HAP-1 (cell line): Measurements from ENCODE around the gene NBPF3.
"Not testable (repeated sequence)": the region's sequence is repeated elsewhere in the genome, so short reads cannot be mapped to it uniquely, and the experiment has no call there.

Source experiments
- DNase-seq, 2 experiments: peaks; one replicate each; pipeline ENCODE4 v3.0.0-alpha.2; 2016 to 2020; ENCODE audit warnings: low spot score in 2 of 2
- H3K27me3 ChIP-seq: fragments of 250-450 bp; sonication (Bioruptor Pico); 2 replicates; pipeline ENCODE4 v1.5.1; 2020; ENCODE audit warnings: low read depth, mild to moderate bottlenecking, moderate library complexity
- H3K36me3 ChIP-seq: fragments of 250-450 bp; sonication (Bioruptor Pico); replicated peaks from 2 replicates; pipeline ENCODE4 v1.5.1; 2020; ENCODE audit warnings: mild to moderate bottlenecking
- H3K4me1 ChIP-seq: fragments of 250-450 bp; sonication (Bioruptor Pico); 2 replicates; pipeline ENCODE4 v1.5.1; 2020; ENCODE audit warnings: mild to moderate bottlenecking
- H3K4me3 ChIP-seq: fragments of 250-450 bp; sonication (Bioruptor Pico); 2 replicates; pipeline ENCODE4 v1.5.1; 2020; ENCODE audit warnings: mild to moderate bottlenecking, moderate library complexity
- H3K9me3 ChIP-seq: fragments of 250-450 bp; sonication (Bioruptor Pico); 2 replicates; pipeline ENCODE4 v1.5.1; 2020; ENCODE audit warnings: mild to moderate bottlenecking, moderate library complexity
- in situ Hi-C: fragments of 300-500 bp; cut with MboI; formaldehyde crosslinking; loops from 3 replicates; pipeline ENCODE4 v1.14.3; 2020; ENCODE audit warnings: low sequenced_read_pairs, inconsistent platforms, mixed read lengths

Gene NBPF3

GRCh38 chr1:21439721-21440629 lies at the start of gene NBPF3:
Gene NBPF3 (plus strand): TSS chr1:21440137. CDS start chr1:21445087, 4,950 bp downstream.
- H3K27me3 ChIP-seq = no peaks in the 10 kb centered on the region
- no peaks in the 10 kb centered on the region for H3K9me3 ChIP-seq
- H3K4me1 ChIP-seq = peaks cover 3% of the 10 kb centered on the region
- no peaks in the 10 kb centered on the region for H3K36me3 ChIP-seq
- peak within 1 kb of the TSS; percentile 54 for H3K4me3 ChIP-seq
- peak; percentile 79 to 89 for DNase-seq
- in situ Hi-C loops = no loop called here

GRCh38 chr1:21391497-21391896 lies 48.4 kb upstream of the NBPF3 start:
- Histone ChIP-seq H3K9me3 (peaks cover under 1% of the 10 kb centered on the region; the same call in 1 of the 2 replicates), H3K4me3 (no peak overlapping the region), H3K27me3 (no peaks in the 10 kb centered on the region), H3K36me3 (no peaks in the 10 kb centered on the region), H3K4me1 (peaks cover 4% of the 10 kb centered on the region; the same call in 1 of the 2 replicates)
- DNase-seq = no peak
- in situ Hi-C loops = no loop called here

GRCh38 chr1:21392587-21393263 lies 47.2 kb upstream of the NBPF3 start:
- Histone ChIP-seq H3K36me3 (no peaks in the 10 kb centered on the region), H3K9me3 (no peaks in the 10 kb centered on the region), H3K4me1 (peaks cover 8% of the 10 kb centered on the region; the same call in 1 of the 2 replicates), H3K4me3 (no peak overlapping the region), H3K27me3 (no peaks in the 10 kb centered on the region)
- in situ Hi-C loops = no loop called here
- DNase-seq = no peak

- Histone ChIP-seq H3K36me3 (no peaks in the 10 kb centered on the region), H3K27me3 (no peaks in the 10 kb centered on the region), H3K4me3 (no peak overlapping the region), H3K4me1 (peaks cover 21% of the 10 kb centered on the region), H3K9me3 (no peaks in the 10 kb centered on the region)
- peak in 1 of 2 experiments; percentile 50 for DNase-seq
- in situ Hi-C loops = no loop called here
Observed at GRCh38 chr1:21396516-21396915, 43.4 kb upstream of the NBPF3 start.

- DNase-seq = peak in 1 of 2 experiments; percentile 31
- H3K9me3 ChIP-seq = no peaks in the 10 kb centered on the region
- in situ Hi-C loops = no loop called here
- H3K27me3 ChIP-seq = no peaks in the 10 kb centered on the region
- no peaks in the 10 kb centered on the region for H3K36me3 ChIP-seq
- peaks cover 21% of the 10 kb centered on the region for H3K4me1 ChIP-seq
- no peak overlapping the region for H3K4me3 ChIP-seq
Observed at GRCh38 chr1:21397813-21398188, 42.1 kb upstream of the NBPF3 start.

GRCh38 chr1:21401726-21402346 lies 38.1 kb upstream of the NBPF3 start:
- H3K27me3 ChIP-seq, H3K9me3 ChIP-seq, in situ Hi-C loops, DNase-seq, H3K4me3 ChIP-seq, H3K36me3 ChIP-seq: not testable (repeated sequence)
- peaks cover 14% of the 10 kb centered on the region for H3K4me1 ChIP-seq

GRCh38 chr1:21406659-21407058 lies 33.3 kb upstream of the NBPF3 start:
- no peaks in the 10 kb centered on the region for H3K27me3 ChIP-seq
- no peak overlapping the region for H3K4me3 ChIP-seq
- in situ Hi-C loops = no loop called here
- no peaks in the 10 kb centered on the region for H3K4me1 ChIP-seq
- no peak for DNase-seq
- H3K9me3 ChIP-seq = no peaks in the 10 kb centered on the region
- no peaks in the 10 kb centered on the region for H3K36me3 ChIP-seq

GRCh38 chr1:21409897-21410296 lies 30.0 kb upstream of the NBPF3 start:
- H3K27me3 ChIP-seq, H3K4me1 ChIP-seq, H3K4me3 ChIP-seq, H3K36me3 ChIP-seq, H3K9me3 ChIP-seq, DNase-seq, in situ Hi-C loops: not testable (repeated sequence)

GRCh38 chr1:21414015-21414414 lies 25.9 kb upstream of the NBPF3 start:
- Histone ChIP-seq H3K27me3 (no peaks in the 10 kb centered on the region), H3K9me3 (no peaks in the 10 kb centered on the region), H3K4me3 (no peak overlapping the region), H3K4me1 (no peaks in the 10 kb centered on the region), H3K36me3 (no peaks in the 10 kb centered on the region)
- in situ Hi-C loops = no loop called here
- no peak for DNase-seq

- H3K9me3 ChIP-seq, H3K27me3 ChIP-seq, H3K4me1 ChIP-seq, DNase-seq, H3K36me3 ChIP-seq, in situ Hi-C loops, H3K4me3 ChIP-seq: not testable (repeated sequence)
Observed at GRCh38 chr1:21420378-21420777, 19.6 kb upstream of the NBPF3 start.

- H3K4me3 ChIP-seq, in situ Hi-C loops, H3K27me3 ChIP-seq, DNase-seq, H3K4me1 ChIP-seq, H3K36me3 ChIP-seq, H3K9me3 ChIP-seq: not testable (repeated sequence)
Observed at GRCh38 chr1:21421307-21421706, 18.6 kb upstream of the NBPF3 start.

GRCh38 chr1:21427798-21428480 lies 12.0 kb upstream of the NBPF3 start:
- H3K9me3 ChIP-seq, DNase-seq, H3K4me1 ChIP-seq, H3K36me3 ChIP-seq, H3K4me3 ChIP-seq, in situ Hi-C loops, H3K27me3 ChIP-seq: not testable (repeated sequence)

GRCh38 chr1:21428481-21429073 lies 11.4 kb upstream of the NBPF3 start:
- H3K9me3 ChIP-seq, H3K4me3 ChIP-seq, H3K36me3 ChIP-seq, H3K27me3 ChIP-seq, H3K4me1 ChIP-seq, in situ Hi-C loops, DNase-seq: not testable (repeated sequence)
